HG02798 (cell line): ENCODE results near the gene COL4A2.
"Not testable (repeated sequence)": the region's sequence is repeated elsewhere in the genome, so short reads cannot be mapped to it uniquely, and the experiment has no call there.

Source experiments
- ATAC-seq: cut with Tn5 transposase; IDR thresholded peaks from one replicate; pipeline ENCODE4 v1.9.1; 2021; ENCODE audit warnings: mild to moderate bottlenecking; ENCODE audit not compliant: unreplicated experiment, poor library complexity

COL4A2 gene

GRCh38 chr13:110319774-110320509, 12.9 kb downstream of the COL4A2 start:
- ATAC-seq = no peak

GRCh38 chr13:110320645-110321044, 13.6 kb downstream of the COL4A2 start:
- no peak for ATAC-seq

GRCh38 chr13:110321573-110321972, 14.5 kb downstream of the COL4A2 start:
- ATAC-seq = not testable (repeated sequence)

GRCh38 chr13:110322126-110322827, 15.2 kb downstream of the COL4A2 start:
- ATAC-seq = no peak

- no peak for ATAC-seq
Observed at GRCh38 chr13:110322828-110323171, 15.7 kb downstream of the COL4A2 start.

- ATAC-seq = no peak
Observed at GRCh38 chr13:110323172-110323891, 16.2 kb downstream of the COL4A2 start.

GRCh38 chr13:110324026-110324749, 17.1 kb downstream of the COL4A2 start:
- no peak for ATAC-seq

GRCh38 chr13:110326263-110326904, 19.3 kb downstream of the COL4A2 start:
- no peak for ATAC-seq

GRCh38 chr13:110327051-110327721, 20.1 kb downstream of the COL4A2 start:
- ATAC-seq = no peak

- ATAC-seq = no peak
Observed at GRCh38 chr13:110328573-110328972, 21.5 kb downstream of the COL4A2 start.

- ATAC-seq = no peak
Observed at GRCh38 chr13:110329258-110329657, 22.2 kb downstream of the COL4A2 start.

- ATAC-seq = no peak
Observed at GRCh38 chr13:110329798-110330461, 22.8 kb downstream of the COL4A2 start.

- ATAC-seq = no peak
Observed at GRCh38 chr13:110330491-110331011, 23.5 kb downstream of the COL4A2 start.

GRCh38 chr13:110331362-110331761, 24.3 kb downstream of the COL4A2 start:
- ATAC-seq = no peak

- no peak for ATAC-seq
Observed at GRCh38 chr13:110332750-110333149, 25.7 kb downstream of the COL4A2 start.

- no peak for ATAC-seq
Observed at GRCh38 chr13:110333837-110334236, 26.8 kb downstream of the COL4A2 start.

GRCh38 chr13:110334256-110334655, 27.2 kb downstream of the COL4A2 start:
- no peak for ATAC-seq

GRCh38 chr13:110334841-110335490, 27.9 kb downstream of the COL4A2 start:
- no peak for ATAC-seq
